ENCODE data around the gene DNAJC21. TPM values are rescaled to one million over a fixed set of nuclear protein-coding genes. Genes with fewer than 3 reads are reported as not detected.
"Not testable (repeated sequence)": the region's sequence is repeated elsewhere in the genome, so short reads cannot be mapped to it uniquely, and the experiment has no call there.

The DNAJC21 gene
- total RNA-seq, 2 experiments from 2014 or later, result 51.4 to 52.4 TPM

- Mint-ChIP-seq H3K4me3 (no peak overlapping the region), H3K9me3 (no peaks in the 10 kb centered on the region), H3K27ac (no peak overlapping the region), H3K36me3 (peaks cover 28% of the 10 kb centered on the region), H3K27me3 (no peaks in the 10 kb centered on the region), H3K4me1 (peaks cover 33% of the 10 kb centered on the region)
- no peak for DNase-seq
These were observed 3.6 kb downstream of the DNAJC21 start for GRCh38 chr5:34932947-34933346.

- DNase-seq, result no peak
- H3K36me3 Mint-ChIP-seq, result peaks cover 16% of the 10 kb centered on the region
These were observed 12.6 kb downstream of the DNAJC21 start for GRCh38 chr5:34941936-34942335.

GRCh38 chr5:34944044-34944443 is 14.7 kb downstream of the DNAJC21 start:
- H3K4me3 Mint-ChIP-seq, result no peak overlapping the region
- peaks cover 14% of the 10 kb centered on the region for H3K36me3 Mint-ChIP-seq
- H3K27me3 Mint-ChIP-seq, result no peaks in the 10 kb centered on the region
- H3K9me3 Mint-ChIP-seq, result no peaks in the 10 kb centered on the region
- no peak overlapping the region for H3K27ac Mint-ChIP-seq
- no peak for DNase-seq
- no peaks in the 10 kb centered on the region for H3K4me1 Mint-ChIP-seq

More at GRCh38 chr5:34941936-34942335, 12.6 kb downstream of the DNAJC21 start:
- peak overlapping the region; percentile 42 for H3K27ac Mint-ChIP-seq
- H3K4me1 Mint-ChIP-seq, result no peaks in the 10 kb centered on the region
- no peak overlapping the region for H3K4me3 Mint-ChIP-seq
- H3K9me3 Mint-ChIP-seq, result no peaks in the 10 kb centered on the region
- H3K27me3 Mint-ChIP-seq, result no peaks in the 10 kb centered on the region

DNA sequence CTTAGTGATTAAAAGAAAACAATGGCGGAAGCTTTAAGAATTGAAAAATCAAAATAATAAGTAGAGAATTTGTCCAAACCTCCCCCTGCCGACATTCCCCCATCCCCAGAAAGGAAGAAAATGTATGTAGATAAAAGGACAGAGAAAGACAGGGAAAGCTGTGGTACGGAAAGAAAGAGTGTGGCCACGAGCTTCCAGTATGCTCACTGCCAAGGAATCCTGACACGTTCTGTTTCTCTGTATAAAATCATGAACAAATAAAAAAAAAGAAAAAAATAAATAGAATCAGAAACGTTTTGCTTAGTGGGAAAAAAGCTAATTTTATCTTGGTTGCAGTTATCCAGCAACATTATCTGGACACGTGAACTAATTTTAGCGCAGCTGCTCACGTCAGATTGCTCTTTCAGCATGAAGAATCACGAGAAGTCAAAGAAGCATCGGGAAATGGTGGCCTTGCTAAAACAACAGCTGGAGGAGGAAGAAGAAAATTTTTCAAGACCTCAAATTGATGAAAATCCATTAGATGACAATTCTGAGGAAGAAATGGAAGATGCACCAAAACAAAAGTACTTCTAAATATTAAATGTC is 15.2 kb downstream of the DNAJC21 start:
- Mint-ChIP-seq H3K4me1 (no peaks in the 10 kb centered on the region), H3K27ac (no peak overlapping the region), H3K9me3 (no peaks in the 10 kb centered on the region), H3K27me3 (no peaks in the 10 kb centered on the region), H3K4me3 (no peak overlapping the region), H3K36me3 (peaks cover 17% of the 10 kb centered on the region)
- DNase-seq, result no peak

- H3K4me3 Mint-ChIP-seq, result no peak overlapping the region
- no peaks in the 10 kb centered on the region for H3K9me3 Mint-ChIP-seq
- H3K4me1 Mint-ChIP-seq, result peaks cover 17% of the 10 kb centered on the region
- H3K27me3 Mint-ChIP-seq, result no peaks in the 10 kb centered on the region
- peaks cover 14% of the 10 kb centered on the region for H3K36me3 Mint-ChIP-seq
- DNase-seq, result no peak
- no peak overlapping the region for H3K27ac Mint-ChIP-seq
These were observed 28.0 kb downstream of the DNAJC21 start for GRCh38 chr5:34957321-34957720.

- Mint-ChIP-seq H3K4me1 (peaks cover 17% of the 10 kb centered on the region), H3K9me3 (no peaks in the 10 kb centered on the region), H3K27ac (peak overlapping the region; percentile 66), H3K36me3 (peaks cover 14% of the 10 kb centered on the region), H3K4me3 (no peak overlapping the region), H3K27me3 (no peaks in the 10 kb centered on the region)
- DNase-seq, result no peak
These were observed 28.7 kb downstream of the DNAJC21 start for GRCh38 chr5:34957857-34958690.

- peak; percentile 7 for DNase-seq
- Mint-ChIP-seq H3K36me3 (peaks cover 13% of the 10 kb centered on the region), H3K27ac (peak overlapping the region; percentile 59)
These were observed 30.0 kb downstream of the DNAJC21 start for GRCh38 chr5:34959323-34959722.

DNA sequence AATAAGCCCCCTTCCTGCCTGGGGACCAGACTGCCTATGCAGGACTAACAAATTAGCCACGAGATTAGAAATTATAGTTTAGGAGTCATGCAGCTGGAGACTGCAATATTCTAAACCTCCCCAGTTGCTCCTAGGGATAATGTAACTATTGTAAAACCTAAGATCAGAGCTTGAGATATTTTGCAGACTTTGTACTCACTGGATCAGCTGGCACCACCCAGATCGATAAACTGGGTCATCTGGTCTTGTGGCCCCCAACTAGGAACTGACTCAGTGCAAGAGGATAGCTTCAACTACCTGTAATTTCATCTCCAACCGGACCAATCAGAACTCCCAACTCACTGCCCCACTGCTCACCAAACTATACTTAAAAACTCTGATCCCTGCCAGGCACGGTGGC is 38.2 kb downstream of the DNAJC21 start:
- H3K4me3 Mint-ChIP-seq, result no peak overlapping the region
- H3K9me3 Mint-ChIP-seq, result peaks cover 16% of the 10 kb centered on the region
- H3K36me3 Mint-ChIP-seq, result peaks cover 31% of the 10 kb centered on the region
- no peaks in the 10 kb centered on the region for H3K27me3 Mint-ChIP-seq
- DNase-seq, result no peak
- peak overlapping the region; percentile 25 for H3K27ac Mint-ChIP-seq
- no peaks in the 10 kb centered on the region for H3K4me1 Mint-ChIP-seq

More at GRCh38 chr5:34959323-34959722, 30.0 kb downstream of the DNAJC21 start:
- Mint-ChIP-seq H3K9me3 (no peaks in the 10 kb centered on the region), H3K4me1 (peaks cover 17% of the 10 kb centered on the region), H3K27me3 (no peaks in the 10 kb centered on the region), H3K4me3 (no peak overlapping the region)

DNA sequence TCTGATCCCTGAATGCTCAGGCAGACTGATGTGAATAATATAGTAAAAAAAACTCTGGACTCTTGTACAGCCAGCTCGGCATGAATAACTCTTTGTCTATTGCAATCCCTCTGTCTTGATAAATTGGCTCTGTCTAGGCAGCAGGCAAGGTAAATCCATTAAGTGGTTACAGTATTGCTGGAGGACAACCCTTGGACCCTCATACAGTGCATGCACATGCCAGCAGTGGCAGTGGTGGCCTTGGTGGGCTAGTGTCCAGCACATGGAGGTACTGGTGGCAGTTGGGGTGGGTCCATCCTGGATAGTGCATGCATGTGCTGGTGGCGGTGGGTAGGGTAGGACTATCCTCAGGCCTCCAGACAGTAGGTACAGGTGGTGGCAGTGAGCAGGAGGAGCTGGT is 38.9 kb downstream of the DNAJC21 start:
- H3K4me3 Mint-ChIP-seq, result no peak overlapping the region
- H3K36me3 Mint-ChIP-seq, result peaks cover 31% of the 10 kb centered on the region
- H3K9me3 Mint-ChIP-seq, result peaks cover 16% of the 10 kb centered on the region
- no peak overlapping the region for H3K27ac Mint-ChIP-seq
- no peaks in the 10 kb centered on the region for H3K4me1 Mint-ChIP-seq
- no peaks in the 10 kb centered on the region for H3K27me3 Mint-ChIP-seq
- DNase-seq, result no peak

GRCh38 chr5:34970552-34970951 is 41.2 kb downstream of the DNAJC21 start:
- Mint-ChIP-seq H3K9me3 (peaks cover 10% of the 10 kb centered on the region), H3K27ac (no peak overlapping the region), H3K4me3 (no peak overlapping the region), H3K27me3 (no peaks in the 10 kb centered on the region), H3K4me1 (no peaks in the 10 kb centered on the region), H3K36me3 (peaks cover 25% of the 10 kb centered on the region)
- no peak for DNase-seq

DNA sequence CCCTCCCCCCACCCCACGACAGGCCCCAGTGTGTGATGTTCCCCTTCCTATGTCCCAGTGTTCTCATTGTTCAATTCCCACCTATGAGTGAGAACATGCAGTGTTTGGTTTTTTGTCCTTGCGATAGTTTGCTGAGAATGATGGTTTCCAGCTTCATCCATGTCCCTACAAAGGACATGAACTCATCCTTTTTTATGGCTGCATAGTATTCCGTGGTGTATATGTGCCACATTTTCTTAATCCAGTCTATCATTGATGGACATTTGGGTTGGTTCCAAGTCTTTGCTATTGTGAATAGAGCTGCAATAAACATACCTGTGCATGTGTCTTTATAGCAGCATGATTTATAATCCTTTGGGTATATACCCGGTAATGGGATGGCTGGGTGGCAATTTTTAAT is 42.3 kb downstream of the DNAJC21 start:
- not testable (repeated sequence) for H3K9me3 Mint-ChIP-seq, H3K4me1 Mint-ChIP-seq, H3K4me3 Mint-ChIP-seq, H3K27me3 Mint-ChIP-seq, H3K27ac Mint-ChIP-seq, DNase-seq
- peaks cover 17% of the 10 kb centered on the region for H3K36me3 Mint-ChIP-seq

DNA sequence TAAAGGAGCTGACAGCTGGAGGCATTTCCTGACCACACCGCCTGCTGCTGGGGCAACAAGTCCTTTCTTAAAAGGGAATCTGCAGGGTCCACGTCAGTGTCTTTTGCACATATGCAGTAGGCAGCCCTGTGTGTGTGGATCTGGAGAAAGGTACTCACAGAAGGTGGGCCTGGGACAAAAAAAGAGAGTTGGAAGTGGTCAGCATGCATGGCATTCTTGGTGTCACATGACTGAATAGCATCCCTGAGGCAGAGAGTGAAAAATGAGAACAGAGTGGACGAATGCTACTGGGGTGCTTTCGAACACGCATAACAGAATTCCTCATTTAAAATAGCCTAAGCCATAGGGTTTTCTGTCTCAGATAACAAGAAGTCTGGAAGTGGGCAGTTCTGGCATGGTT is 47.0 kb downstream of the DNAJC21 start:
- Mint-ChIP-seq H3K27me3 (no peaks in the 10 kb centered on the region), H3K4me3 (no peak overlapping the region), H3K36me3 (peaks cover 3% of the 10 kb centered on the region), H3K4me1 (no peaks in the 10 kb centered on the region), H3K27ac (no peak overlapping the region), H3K9me3 (peaks cover under 1% of the 10 kb centered on the region)
- no peak for DNase-seq

GRCh38 chr5:34977934-34978613 is 48.7 kb downstream of the DNAJC21 start:
- H3K4me1 Mint-ChIP-seq, result no peaks in the 10 kb centered on the region
- H3K36me3 Mint-ChIP-seq, result no peaks in the 10 kb centered on the region
- H3K27me3 Mint-ChIP-seq, result no peaks in the 10 kb centered on the region
- no peak for DNase-seq
- H3K9me3 Mint-ChIP-seq, result peaks cover 6% of the 10 kb centered on the region
- H3K27ac Mint-ChIP-seq, result no peak overlapping the region
- no peak overlapping the region for H3K4me3 Mint-ChIP-seq

DNA sequence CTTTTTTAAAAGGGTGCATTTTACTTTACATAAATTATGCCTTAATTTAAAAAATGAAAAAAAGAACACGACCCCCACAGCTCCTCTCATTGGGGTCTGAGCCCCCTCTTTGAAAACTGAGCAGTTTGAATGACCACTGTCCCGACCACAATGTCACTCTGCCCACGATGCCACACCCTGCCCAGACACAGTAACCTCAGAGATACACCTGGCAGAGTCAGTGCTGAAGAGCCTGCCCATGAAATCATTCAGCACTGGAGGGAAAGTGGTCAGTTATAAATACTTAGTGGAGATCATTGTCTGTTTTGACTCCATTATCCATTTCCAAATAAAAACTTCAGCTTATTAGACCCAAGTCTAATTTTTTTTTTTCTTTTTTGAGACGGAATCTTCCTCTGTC is 49.3 kb downstream of the DNAJC21 start:
- H3K36me3 Mint-ChIP-seq, result no peaks in the 10 kb centered on the region
- H3K27me3 Mint-ChIP-seq, result no peaks in the 10 kb centered on the region
- H3K4me1 Mint-ChIP-seq, result no peaks in the 10 kb centered on the region
- peaks cover 6% of the 10 kb centered on the region for H3K9me3 Mint-ChIP-seq
- no peak overlapping the region for H3K27ac Mint-ChIP-seq
- DNase-seq, result no peak
- no peak overlapping the region for H3K4me3 Mint-ChIP-seq

DNA sequence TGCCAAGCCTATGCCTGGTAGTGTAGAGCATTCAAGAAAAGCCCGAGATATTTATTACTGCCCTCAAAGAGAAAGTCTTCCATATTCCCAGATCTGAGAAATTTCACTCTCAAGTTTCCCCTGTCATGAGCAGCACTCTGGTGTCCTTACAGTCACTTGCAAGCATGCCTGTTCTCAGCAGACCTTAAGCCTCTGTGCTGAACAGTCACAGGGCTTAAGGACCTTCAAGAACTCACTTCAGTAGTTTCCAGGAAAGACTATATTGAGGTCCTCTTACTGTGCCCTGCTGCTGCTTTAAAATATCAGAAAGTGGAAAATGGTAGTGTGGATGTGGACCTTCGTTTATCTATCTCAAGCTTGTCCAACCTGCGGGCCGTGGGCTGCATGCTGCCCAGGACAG is 53.5 kb downstream of the DNAJC21 start:
- H3K9me3 Mint-ChIP-seq, result peaks cover 18% of the 10 kb centered on the region
- DNase-seq, result no peak
- H3K4me1 Mint-ChIP-seq, result no peaks in the 10 kb centered on the region
- peaks cover 12% of the 10 kb centered on the region for H3K27me3 Mint-ChIP-seq
- H3K4me3 Mint-ChIP-seq, result no peak overlapping the region
- H3K36me3 Mint-ChIP-seq, result no peaks in the 10 kb centered on the region
- H3K27ac Mint-ChIP-seq, result no peak overlapping the region

All from activated naive CD8-positive, alpha-beta T cell treated with anti-CD3 and anti-CD28 coated beads for 36 hours (primary cell).